Measurements from ENCODE around the gene NPHS1.

DNA sequence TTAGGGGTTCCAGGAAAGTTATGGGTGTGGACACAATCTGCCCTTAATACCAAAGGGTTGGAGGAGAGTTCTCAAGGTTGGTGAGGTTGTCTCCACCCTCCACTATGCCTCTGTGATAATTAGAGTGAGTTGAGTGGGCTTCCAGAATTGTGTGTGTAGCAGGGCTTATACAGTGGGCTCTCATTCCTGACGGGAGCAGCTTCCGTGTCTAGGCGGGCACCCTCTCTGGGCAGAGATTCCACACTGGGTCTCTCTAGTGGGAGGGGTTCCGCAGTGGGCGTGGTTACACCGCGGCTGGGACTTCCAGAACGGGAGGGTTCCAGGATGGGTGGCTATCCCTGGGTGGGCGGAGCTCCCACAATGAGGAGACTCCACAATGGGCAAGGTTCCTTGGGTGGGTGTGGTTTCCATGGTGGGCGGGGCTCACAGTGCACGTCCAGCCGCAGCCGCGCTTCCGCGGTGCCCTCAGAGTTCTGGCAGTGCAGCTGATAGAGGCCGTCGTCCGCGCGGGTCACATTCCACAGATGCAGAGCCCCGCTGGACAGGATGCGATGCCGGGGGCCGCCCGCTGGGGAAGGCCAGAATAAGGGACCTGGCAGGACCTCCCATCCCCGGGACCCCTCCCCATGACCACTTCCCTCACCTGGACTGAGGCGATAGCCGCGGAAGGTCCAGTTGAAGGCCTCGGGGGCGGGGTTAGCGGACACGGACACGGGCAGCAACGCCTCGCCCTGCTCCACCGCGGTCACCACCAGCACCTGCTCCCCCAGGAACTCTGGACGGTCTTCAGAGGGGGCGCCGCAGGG lies 8.4 kb downstream of the NPHS1 start:
- TF ChIP-seq, protein P1, sequence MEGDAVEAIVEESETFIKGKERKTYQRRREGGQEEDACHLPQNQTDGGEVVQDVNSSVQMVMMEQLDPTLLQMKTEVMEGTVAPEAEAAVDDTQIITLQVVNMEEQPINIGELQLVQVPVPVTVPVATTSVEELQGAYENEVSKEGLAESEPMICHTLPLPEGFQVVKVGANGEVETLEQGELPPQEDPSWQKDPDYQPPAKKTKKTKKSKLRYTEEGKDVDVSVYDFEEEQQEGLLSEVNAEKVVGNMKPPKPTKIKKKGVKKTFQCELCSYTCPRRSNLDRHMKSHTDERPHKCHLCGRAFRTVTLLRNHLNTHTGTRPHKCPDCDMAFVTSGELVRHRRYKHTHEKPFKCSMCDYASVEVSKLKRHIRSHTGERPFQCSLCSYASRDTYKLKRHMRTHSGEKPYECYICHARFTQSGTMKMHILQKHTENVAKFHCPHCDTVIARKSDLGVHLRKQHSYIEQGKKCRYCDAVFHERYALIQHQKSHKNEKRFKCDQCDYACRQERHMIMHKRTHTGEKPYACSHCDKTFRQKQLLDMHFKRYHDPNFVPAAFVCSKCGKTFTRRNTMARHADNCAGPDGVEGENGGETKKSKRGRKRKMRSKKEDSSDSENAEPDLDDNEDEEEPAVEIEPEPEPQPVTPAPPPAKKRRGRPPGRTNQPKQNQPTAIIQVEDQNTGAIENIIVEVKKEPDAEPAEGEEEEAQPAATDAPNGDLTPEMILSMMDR (IDR thresholded peaks at IDR 0.05) = no peak
- TF ChIP-seq POLR2A (IDR thresholded peaks at IDR 0.05) (no peak), POLR2AphosphoS5 (IDR thresholded peaks at IDR 0.05; ENCODE audit: insufficient read depth in 1 of 2, low read depth in 1 of 2) (no peak)

Data from vagina (tissue), 2 donors.